ENCODE data around the gene CEBPB.

Gene CEBPB

GRCh38 chr20:50233325-50234212 is 42.9 kb downstream of the CEBPB start:
- Histone ChIP-seq H3K27me3 (ENCODE audit: insufficient read depth, low read length) (no peaks in the 10 kb centered on the region), H3K4me1 (ENCODE audit: insufficient read depth, low read length) (no peaks in the 10 kb centered on the region), H3K9ac (ENCODE audit: low read depth, low read length) (no peak overlapping the region), H3K4me3 (ENCODE audit: low read length) (no peak overlapping the region), H3K9me3 (ENCODE audit: insufficient read depth, low read depth, low read length) (no peaks in the 10 kb centered on the region), H3K27ac (ENCODE audit: low read depth, low read length) (no peak overlapping the region), H3K36me3 (ENCODE audit: insufficient read depth, low read length) (no peaks in the 10 kb centered on the region)
- 89% methylated on average over 19 of the region's 19 CpGs for WGBS

GRCh38 chr20:50234288-50234687 is 43.7 kb downstream of the CEBPB start:
- Histone ChIP-seq H3K27ac (ENCODE audit: low read depth, low read length) (no peak overlapping the region), H3K36me3 (ENCODE audit: insufficient read depth, low read length) (no peaks in the 10 kb centered on the region), H3K4me3 (ENCODE audit: low read length) (no peak overlapping the region), H3K27me3 (ENCODE audit: insufficient read depth, low read length) (no peaks in the 10 kb centered on the region), H3K9ac (ENCODE audit: low read depth, low read length) (no peak overlapping the region), H3K4me1 (ENCODE audit: insufficient read depth, low read length) (no peaks in the 10 kb centered on the region), H3K9me3 (ENCODE audit: insufficient read depth, low read depth, low read length) (no peaks in the 10 kb centered on the region)
- 91% methylated on average over 12 of the region's 12 CpGs for WGBS

- Histone ChIP-seq H3K27ac (ENCODE audit: low read depth, low read length) (no peak overlapping the region), H3K4me1 (ENCODE audit: insufficient read depth, low read length) (no peaks in the 10 kb centered on the region), H3K9ac (ENCODE audit: low read depth, low read length) (no peak overlapping the region), H3K4me3 (ENCODE audit: low read length) (no peak overlapping the region), H3K9me3 (ENCODE audit: insufficient read depth, low read depth, low read length) (no peaks in the 10 kb centered on the region), H3K36me3 (ENCODE audit: insufficient read depth, low read length) (no peaks in the 10 kb centered on the region), H3K27me3 (ENCODE audit: insufficient read depth, low read length) (no peaks in the 10 kb centered on the region)
- WGBS = 93% methylated on average over 4 of the region's 4 CpGs
Measured at GRCh38 chr20:50237349-50237748, 46.7 kb downstream of the CEBPB start.

GRCh38 chr20:50238081-50238800 is 47.6 kb downstream of the CEBPB start:
- H3K4me3 ChIP-seq (ENCODE audit: low read length) = no peak overlapping the region
- WGBS = 89% methylated on average over 18 of the region's 19 CpGs
- no peaks in the 10 kb centered on the region for H3K9me3 ChIP-seq (ENCODE audit: insufficient read depth, low read depth, low read length)
- H3K27me3 ChIP-seq (ENCODE audit: insufficient read depth, low read length) = no peaks in the 10 kb centered on the region
- no peaks in the 10 kb centered on the region for H3K36me3 ChIP-seq (ENCODE audit: insufficient read depth, low read length)
- H3K4me1 ChIP-seq (ENCODE audit: insufficient read depth, low read length) = no peaks in the 10 kb centered on the region
- no peak overlapping the region for H3K27ac ChIP-seq (ENCODE audit: low read depth, low read length)
- no peak overlapping the region for H3K9ac ChIP-seq (ENCODE audit: low read depth, low read length)

- H3K4me3 ChIP-seq (ENCODE audit: low read length) = no peak overlapping the region
- H3K9ac ChIP-seq (ENCODE audit: low read depth, low read length) = no peak overlapping the region
- WGBS = 82% methylated on average over 9 of the region's 9 CpGs
- H3K27ac ChIP-seq (ENCODE audit: low read depth, low read length) = no peak overlapping the region
- H3K4me1 ChIP-seq (ENCODE audit: insufficient read depth, low read length) = no peaks in the 10 kb centered on the region
- H3K36me3 ChIP-seq (ENCODE audit: insufficient read depth, low read length) = no peaks in the 10 kb centered on the region
- H3K27me3 ChIP-seq (ENCODE audit: insufficient read depth, low read length) = no peaks in the 10 kb centered on the region
- no peaks in the 10 kb centered on the region for H3K9me3 ChIP-seq (ENCODE audit: insufficient read depth, low read depth, low read length)
Measured at GRCh38 chr20:50240092-50240491, 49.5 kb downstream of the CEBPB start.

GRCh38 chr20:50242178-50242514 is 51.5 kb downstream of the CEBPB start:
- H3K4me3 ChIP-seq (ENCODE audit: low read length) = no peak overlapping the region
- H3K36me3 ChIP-seq (ENCODE audit: insufficient read depth, low read length) = no peaks in the 10 kb centered on the region
- H3K9me3 ChIP-seq (ENCODE audit: insufficient read depth, low read depth, low read length) = no peaks in the 10 kb centered on the region
- no peaks in the 10 kb centered on the region for H3K27me3 ChIP-seq (ENCODE audit: insufficient read depth, low read length)
- H3K9ac ChIP-seq (ENCODE audit: low read depth, low read length) = no peak overlapping the region
- no peaks in the 10 kb centered on the region for H3K4me1 ChIP-seq (ENCODE audit: insufficient read depth, low read length)
- WGBS = 95% methylated on average over 6 of the region's 6 CpGs
- H3K27ac ChIP-seq (ENCODE audit: low read depth, low read length) = no peak overlapping the region
